Esophagus muscularis mucosa (tissue), 4 donors: Measurements from ENCODE around the gene IQGAP2. TPM values are rescaled to one million over a fixed set of nuclear protein-coding genes. Genes with fewer than 3 reads are reported as not detected.

ENCODE experiments used
- DNase-seq: peaks from one replicate; pipeline ENCODE4 v3.0.0-alpha.2; 2017; ENCODE audit errors: extremely low spot score
- H3K27ac ChIP-seq, 4 donors: fragments of 200-600 bp; sonication (generic); replicated peaks in 1 of 4; 1 replicate in 3 of 4; 2 replicates in 1 of 4; pipeline ENCODE4 v1.5.1; 2016 to 2019; ENCODE audit warnings: mild to moderate bottlenecking in 1 of 4
- H3K27me3 ChIP-seq, 4 donors: fragments of 200-600 bp; sonication (generic); one replicate each; pipeline versions ENCODE4 v1.5.1 to v1.6.0; 2016 to 2019
- H3K36me3 ChIP-seq, 4 donors: fragments of 200-600 bp; sonication (generic); one replicate each; pipeline ENCODE4 v1.5.1; 2016 to 2019
- H3K4me1 ChIP-seq, 4 donors: fragments of 200-600 bp; sonication (generic); one replicate each; pipeline ENCODE4 v1.5.1; 2016 to 2019
- H3K4me3 ChIP-seq, 4 donors: fragments of 200-600 bp; sonication (generic); 1 replicate in 2 of 4; 2 replicates in 2 of 4; pipeline ENCODE4 v1.5.1; 2016 to 2019; ENCODE audit warnings: mild to moderate bottlenecking in 4 of 4, moderate library complexity in 1 of 4
- H3K9me3 ChIP-seq, 4 donors: fragments of 200-600 bp; sonication (generic); 1 replicate in 3 of 4; 2 replicates in 1 of 4; pipeline ENCODE4 v1.5.1; 2016 to 2019
- EP300 ChIP-seq: sonication (generic); formaldehyde crosslinking; IDR thresholded peaks from one replicate; pipeline ENCODE4 v1.6.1; 2017; ENCODE audit warnings: antibody characterized with exemption
- POLR2A ChIP-seq: fragments of 450-650 bp; IDR thresholded peaks from one replicate; pipeline ENCODE4 v1.6.1; 2017; ENCODE audit warnings: antibody characterized with exemption, moderate library complexity, mild to moderate bottlenecking, low read depth
- POLR2AphosphoS5 ChIP-seq, 2 donors: sonication (generic); formaldehyde crosslinking; IDR thresholded peaks; one replicate each; pipeline ENCODE4 v1.6.1; 2017; ENCODE audit warnings: antibody characterized with exemption in 2 of 2
- WGBS: methylation state at CpG from one replicate; pipeline ENCODE4 v1.1.5; 2018; 5-methylcytosine and 5-hydroxymethylcytosine counted together
- intact Hi-C: fragments of 100-400 bp; cut with DNase I; formaldehyde crosslinking; loops from one replicate; pipeline ENCODE4 v1.15.1; 2023
- total RNA-seq, 4 donors: library from RNA; depleted of rRNA; stranded (reverse); fragments of >200 nt; gene quantifications; one replicate each; pipeline versions ENCODE4 v1.1.0 to v1.2.1, GENCODE V29; 2016
- TF ChIP-seq, protein P1 (sequence below), 3 experiments: fragments of 200-600 bp in 2 of 3; fragments of 450-650 bp in 1 of 3; sonication (generic) in 2 of 3; IDR thresholded peaks; one replicate each; pipeline ENCODE4 v1.5.1; 2017 to 2019; ENCODE audit warnings: antibody characterized with exemption in 3 of 3, mild to moderate bottlenecking in 2 of 3, moderate library complexity in 1 of 3

The IQGAP2 gene
- total RNA-seq, 4 donors from 2014 or later: 14.9 to 30.7 (median 20.8) TPM

DNA sequence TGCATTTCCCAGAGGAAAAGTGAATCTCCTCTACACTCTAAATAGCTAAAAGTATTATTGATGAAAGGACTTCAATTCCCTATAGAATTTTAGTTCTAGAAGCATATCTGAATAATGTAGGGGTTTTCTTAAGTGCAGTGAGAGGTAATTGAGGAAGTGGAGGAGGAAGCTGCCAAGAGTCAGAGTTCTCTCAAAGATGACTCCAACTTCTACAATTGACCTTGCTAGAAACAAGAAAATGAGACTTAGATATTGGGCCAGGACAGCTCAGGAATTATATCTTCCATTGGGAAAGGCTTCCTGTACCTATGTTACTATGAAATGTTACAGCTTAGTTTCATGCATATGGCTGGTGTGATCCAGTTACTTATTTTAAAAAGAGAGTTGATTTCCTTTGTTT, 302.5 kb downstream of the IQGAP2 start:
- Histone ChIP-seq H3K27me3 (no peaks in the 10 kb centered on the region), H3K4me3 (no peak overlapping the region), H3K4me1 (no peaks in the 10 kb centered on the region), H3K9me3 (no peaks in the 10 kb centered on the region), H3K27ac (no peak overlapping the region), H3K36me3 (peaks cover 0 to 10% (median 0%) of the 10 kb centered on the region in 4 donors)
- TF ChIP-seq POLR2A (no peak), EP300 (no peak), POLR2AphosphoS5 (IDR thresholded peaks at IDR 0.05) (no peak)
- TF ChIP-seq, protein P1, sequence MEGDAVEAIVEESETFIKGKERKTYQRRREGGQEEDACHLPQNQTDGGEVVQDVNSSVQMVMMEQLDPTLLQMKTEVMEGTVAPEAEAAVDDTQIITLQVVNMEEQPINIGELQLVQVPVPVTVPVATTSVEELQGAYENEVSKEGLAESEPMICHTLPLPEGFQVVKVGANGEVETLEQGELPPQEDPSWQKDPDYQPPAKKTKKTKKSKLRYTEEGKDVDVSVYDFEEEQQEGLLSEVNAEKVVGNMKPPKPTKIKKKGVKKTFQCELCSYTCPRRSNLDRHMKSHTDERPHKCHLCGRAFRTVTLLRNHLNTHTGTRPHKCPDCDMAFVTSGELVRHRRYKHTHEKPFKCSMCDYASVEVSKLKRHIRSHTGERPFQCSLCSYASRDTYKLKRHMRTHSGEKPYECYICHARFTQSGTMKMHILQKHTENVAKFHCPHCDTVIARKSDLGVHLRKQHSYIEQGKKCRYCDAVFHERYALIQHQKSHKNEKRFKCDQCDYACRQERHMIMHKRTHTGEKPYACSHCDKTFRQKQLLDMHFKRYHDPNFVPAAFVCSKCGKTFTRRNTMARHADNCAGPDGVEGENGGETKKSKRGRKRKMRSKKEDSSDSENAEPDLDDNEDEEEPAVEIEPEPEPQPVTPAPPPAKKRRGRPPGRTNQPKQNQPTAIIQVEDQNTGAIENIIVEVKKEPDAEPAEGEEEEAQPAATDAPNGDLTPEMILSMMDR (IDR thresholded peaks at IDR 0.05): no peak
- DNase-seq: no peak
- intact Hi-C loops: no loop called here

DNA sequence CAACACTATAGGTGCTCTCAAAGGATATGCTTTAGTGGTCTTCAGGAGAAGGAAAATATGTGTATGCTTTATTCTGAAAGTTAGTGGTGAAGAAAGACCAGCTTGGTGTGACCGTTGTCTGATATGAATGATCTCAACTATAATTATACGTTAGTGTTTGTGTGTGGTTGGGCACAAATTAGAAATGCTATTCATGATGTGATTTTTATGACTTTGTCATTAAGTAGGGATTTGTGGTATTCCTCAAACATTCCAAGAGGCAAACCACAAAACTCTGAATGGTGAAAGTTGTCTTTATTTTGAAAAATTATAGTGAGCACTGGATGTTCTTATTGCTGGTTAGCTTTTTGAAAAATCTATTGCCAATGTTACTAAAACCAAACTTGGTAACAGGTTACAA, 306.7 kb downstream of the IQGAP2 start:
- no peak overlapping the region for H3K27ac ChIP-seq
- intact Hi-C loops: no loop called here

DNA sequence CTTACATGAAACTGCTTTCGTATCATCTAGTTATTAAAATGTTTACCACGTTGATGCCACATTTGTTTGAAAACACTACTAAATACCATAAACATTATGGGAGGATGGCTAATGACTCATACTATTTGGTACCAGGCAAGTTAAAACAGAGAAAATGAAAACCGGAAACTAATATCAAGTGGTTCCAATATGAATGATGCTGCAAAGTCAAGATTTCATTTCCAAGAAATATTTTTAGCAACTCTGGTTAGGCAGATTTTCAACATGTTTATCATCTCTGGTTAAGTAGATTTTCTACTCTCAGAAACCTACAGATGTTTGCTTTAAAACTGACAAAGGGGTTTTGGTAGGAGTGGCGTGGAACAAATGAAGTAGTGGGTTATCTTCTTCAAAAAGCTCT, 307.9 kb downstream of the IQGAP2 start:
- 74% methylated on average over 4 of the region's 4 CpGs for WGBS
- TF ChIP-seq POLR2A: no peak
- no peak for TF ChIP-seq POLR2AphosphoS5 (IDR thresholded peaks at IDR 0.05)
- TF ChIP-seq EP300: no peak
- TF ChIP-seq, protein P1 (IDR thresholded peaks at IDR 0.05): no peak
- no peak overlapping the region for H3K27ac ChIP-seq
- H3K4me3 ChIP-seq: no peak overlapping the region
- H3K27me3 ChIP-seq: peaks cover 0 to 15% (median under 1%) of the 10 kb centered on the region in 4 donors
- no peak for DNase-seq
- H3K4me1 ChIP-seq: peaks cover 0 to 15% (median 13%) of the 10 kb centered on the region in 4 donors
- intact Hi-C loops: no loop called here
- H3K36me3 ChIP-seq: no peaks in the 10 kb centered on the region
- no peaks in the 10 kb centered on the region for H3K9me3 ChIP-seq

More for the DNA sequence above, 306.7 kb downstream of the IQGAP2 start:
- Histone ChIP-seq H3K27me3 (peaks cover 0 to 3% (median 0%) of the 10 kb centered on the region in 4 donors), H3K4me3 (no peak overlapping the region), H3K36me3 (no peaks in the 10 kb centered on the region), H3K9me3 (no peaks in the 10 kb centered on the region), H3K4me1 (peaks cover 0 to 3% (median 1%) of the 10 kb centered on the region in 4 donors)
- no peak for TF ChIP-seq POLR2AphosphoS5 (IDR thresholded peaks at IDR 0.05)
- TF ChIP-seq, protein P1 (IDR thresholded peaks at IDR 0.05): no peak
- no peak for TF ChIP-seq EP300
- TF ChIP-seq POLR2A: no peak
- no peak for DNase-seq
- WGBS: 93% methylated on average over 2 of the region's 2 CpGs

DNA sequence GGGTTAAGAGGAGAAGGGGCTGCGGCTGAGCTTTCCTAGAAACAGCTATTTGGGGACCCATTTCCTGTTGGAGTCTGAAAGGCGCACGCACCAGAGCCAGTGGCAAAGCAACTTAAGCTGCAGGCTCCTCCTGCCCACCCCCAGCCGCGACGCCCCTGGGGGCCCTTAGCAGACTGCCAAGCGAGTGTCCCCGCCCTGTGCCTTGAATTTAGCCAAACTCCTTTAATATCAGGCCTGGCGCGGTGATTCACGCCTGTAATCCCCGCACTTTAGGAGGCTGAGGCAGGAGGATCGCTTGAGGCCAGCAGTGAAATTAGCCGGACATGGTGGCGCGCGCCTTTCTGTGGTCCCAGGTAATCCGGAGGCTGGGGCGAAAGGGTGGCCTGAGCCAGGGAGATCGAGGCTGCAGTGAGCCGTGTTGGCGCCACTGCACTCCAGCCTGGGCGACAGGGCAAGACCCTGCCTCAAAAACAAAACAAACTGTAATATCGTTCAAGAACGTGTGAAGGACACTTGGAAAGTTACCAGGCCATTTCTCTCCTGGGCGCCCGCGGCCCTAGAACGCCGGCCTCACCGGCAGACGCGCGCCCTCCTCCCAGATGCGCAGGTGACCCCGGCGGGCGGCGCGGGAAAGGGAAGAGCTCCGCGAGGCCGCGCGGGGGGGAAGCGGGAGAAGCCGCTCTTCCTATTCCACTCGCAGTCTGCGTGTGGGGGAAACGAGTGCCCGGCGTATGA, 311.8 kb downstream of the IQGAP2 start:
- WGBS: 30% methylated on average over 40 of the region's 52 CpGs
- TF ChIP-seq POLR2AphosphoS5 (IDR thresholded peaks at IDR 0.05): peak in 1 of 2 donors; percentile 6
- no peak for TF ChIP-seq POLR2A
- TF ChIP-seq, protein P1 (IDR thresholded peaks at IDR 0.05): no peak
- intact Hi-C loops: no loop called here

More for the DNA sequence above, 311.8 kb downstream of the IQGAP2 start:
- H3K27me3 ChIP-seq: peaks cover 0 to 41% (median 8%) of the 10 kb centered on the region in 4 donors
- H3K36me3 ChIP-seq: no peaks in the 10 kb centered on the region
- no peaks in the 10 kb centered on the region for H3K9me3 ChIP-seq
- peak overlapping the region; percentile 60 to 68 (median 64) for H3K4me3 ChIP-seq
- no peak for DNase-seq
- peak overlapping the region; percentile 54 to 68 (median 62) for H3K27ac ChIP-seq
- H3K4me1 ChIP-seq: peaks cover 6 to 30% (median 22%) of the 10 kb centered on the region in 4 donors
